ENCODE data around the gene NDUFAF5. TPM values are rescaled to one million over a fixed set of nuclear protein-coding genes. Genes with fewer than 3 reads are reported as not detected.
A peak's percentile ranks its signal among the peaks of the same experiment; 100 is the strongest.
"Not testable (repeated sequence)": the region's sequence is repeated elsewhere in the genome, so short reads cannot be mapped to it uniquely, and the experiment has no call there.

NDUFAF5 gene
- 10 to 100 TPM; 28.0 to 31.5 (median 29.0) TPM for polyA plus RNA-seq (ENCODE audit: insufficient read length in 3 of 3)

- peak; percentile 89 to 96 (median 90) for DNase-seq (ENCODE audit: low read depth in 3 of 3, low spot score in 2 of 3)
Measured at GRCh38 chr20:13784893-13785715, at the start of gene NDUFAF5, which contains the start of gene ESF1. Gene NDUFAF5, plus strand, starts transcription at chr20:13785028. Its CDS starts 41 bp downstream, at chr20:13785069. Gene ESF1, minus strand, starts transcription at chr20:13784919. Its CDS starts 1,779 bp downstream, at chr20:13783140.

- no peak for DNase-seq (ENCODE audit: low read depth in 3 of 3, low spot score in 2 of 3)
Measured at GRCh38 chr20:13735826-13736225, 49.0 kb upstream of the NDUFAF5 start.

- DNase-seq (ENCODE audit: low read depth in 3 of 3, low spot score in 2 of 3), result no peak
Measured at GRCh38 chr20:13736436-13737191, 48.2 kb upstream of the NDUFAF5 start.

GRCh38 chr20:13738187-13738586, 46.6 kb upstream of the NDUFAF5 start:
- not testable (repeated sequence) for DNase-seq (ENCODE audit: low read depth in 3 of 3, low spot score in 2 of 3)

GRCh38 chr20:13739731-13740649, 44.8 kb upstream of the NDUFAF5 start:
- DNase-seq (ENCODE audit: low read depth in 3 of 3, low spot score in 2 of 3), result no peak

- DNase-seq (ENCODE audit: low read depth in 3 of 3, low spot score in 2 of 3), result no peak
Measured at GRCh38 chr20:13741879-13742278, 42.9 kb upstream of the NDUFAF5 start.

GRCh38 chr20:13744352-13744751, 40.5 kb upstream of the NDUFAF5 start:
- DNase-seq (ENCODE audit: low read depth in 3 of 3, low spot score in 2 of 3), result no peak

- no peak for DNase-seq (ENCODE audit: low read depth in 3 of 3, low spot score in 2 of 3)
Measured at GRCh38 chr20:13745784-13746183, 39.0 kb upstream of the NDUFAF5 start.

GRCh38 chr20:13749811-13750210, 35.0 kb upstream of the NDUFAF5 start:
- no peak for DNase-seq (ENCODE audit: low read depth in 3 of 3, low spot score in 2 of 3)

GRCh38 chr20:13753436-13754036, 31.3 kb upstream of the NDUFAF5 start:
- no peak for DNase-seq (ENCODE audit: low read depth in 3 of 3, low spot score in 2 of 3)

- no peak for DNase-seq (ENCODE audit: low read depth in 3 of 3, low spot score in 2 of 3)
Measured at GRCh38 chr20:13755809-13756208, 29.0 kb upstream of the NDUFAF5 start.

GRCh38 chr20:13756551-13756950, 28.3 kb upstream of the NDUFAF5 start:
- no peak for DNase-seq (ENCODE audit: low read depth in 3 of 3, low spot score in 2 of 3)

GRCh38 chr20:13758884-13759283, 25.9 kb upstream of the NDUFAF5 start:
- DNase-seq (ENCODE audit: low read depth in 3 of 3, low spot score in 2 of 3), result no peak

GRCh38 chr20:13760451-13760946, 24.3 kb upstream of the NDUFAF5 start:
- not testable (repeated sequence) for DNase-seq (ENCODE audit: low read depth in 3 of 3, low spot score in 2 of 3)

- DNase-seq (ENCODE audit: low read depth in 3 of 3, low spot score in 2 of 3), result no peak
Measured at GRCh38 chr20:13765299-13765698, 19.5 kb upstream of the NDUFAF5 start.

- no peak for DNase-seq (ENCODE audit: low read depth in 3 of 3, low spot score in 2 of 3)
Measured at GRCh38 chr20:13765868-13766416, 18.9 kb upstream of the NDUFAF5 start.

- no peak for DNase-seq (ENCODE audit: low read depth in 3 of 3, low spot score in 2 of 3)
Measured at GRCh38 chr20:13770141-13770540, 14.7 kb upstream of the NDUFAF5 start.

- peak in 1 of 3 donors; percentile 7 for DNase-seq (ENCODE audit: low read depth in 3 of 3, low spot score in 2 of 3)
Measured at GRCh38 chr20:13771853-13772453, 12.9 kb upstream of the NDUFAF5 start.

GRCh38 chr20:13772529-13772928, 12.3 kb upstream of the NDUFAF5 start:
- no peak for DNase-seq (ENCODE audit: low read depth in 3 of 3, low spot score in 2 of 3)
